SIG-M5 treated with dmso at 0.1 percent for 504 hours (cell line): ENCODE measurements around the gene RASL10A.

Source experiments
- DNase-seq: peaks from one replicate; lab custom pipeline; 2025; ENCODE audit not compliant: unreplicated experiment; lab: John Stamatoyannopoulos, UW

The RASL10A gene

GRCh38 chr22:29339381-29340235 is 24.1 kb upstream of the RASL10A start:
- no peak for DNase-seq

GRCh38 chr22:29338398-29338797 is 22.9 kb upstream of the RASL10A start:
- no peak for DNase-seq

- DNase-seq, result no peak
Measured at GRCh38 chr22:29337631-29338284, 22.3 kb upstream of the RASL10A start.

GRCh38 chr22:29336751-29337490 is 21.4 kb upstream of the RASL10A start:
- no peak for DNase-seq

- DNase-seq, result no peak
Measured at GRCh38 chr22:29335656-29336055, 20.2 kb upstream of the RASL10A start.

- DNase-seq, result no peak
Measured at GRCh38 chr22:29334696-29335344, 19.3 kb upstream of the RASL10A start.

GRCh38 chr22:29334148-29334547 is 18.7 kb upstream of the RASL10A start:
- no peak for DNase-seq

GRCh38 chr22:29332886-29333496 is 17.5 kb upstream of the RASL10A start:
- no peak for DNase-seq

GRCh38 chr22:29331658-29332300 is 16.3 kb upstream of the RASL10A start:
- DNase-seq, result no peak

- no peak for DNase-seq
Measured at GRCh38 chr22:29331213-29331612, 15.7 kb upstream of the RASL10A start.

- peak; percentile 99 for DNase-seq
Measured at GRCh38 chr22:29330753-29331152, 15.3 kb upstream of the RASL10A start.

- DNase-seq, result no peak
Measured at GRCh38 chr22:29330291-29330690, 14.8 kb upstream of the RASL10A start.

GRCh38 chr22:29329581-29329980 is 14.1 kb upstream of the RASL10A start:
- no peak for DNase-seq

GRCh38 chr22:29328566-29329500 is 13.3 kb upstream of the RASL10A start:
- DNase-seq, result no peak

- no peak for DNase-seq
Measured at GRCh38 chr22:29328055-29328454, 12.6 kb upstream of the RASL10A start.

- no peak for DNase-seq
Measured at GRCh38 chr22:29327089-29327764, 11.7 kb upstream of the RASL10A start.

GRCh38 chr22:29326481-29326880 is 11.0 kb upstream of the RASL10A start:
- DNase-seq, result no peak

- DNase-seq, result no peak
Measured at GRCh38 chr22:29325785-29326315, 10.4 kb upstream of the RASL10A start.
